A673 (cell line): Measurements from ENCODE around the gene OTOP3. TPM values are rescaled to one million over a fixed set of nuclear protein-coding genes. Genes with fewer than 3 reads are reported as not detected.
"Not testable (repeated sequence)": the region's sequence is repeated elsewhere in the genome, so short reads cannot be mapped to it uniquely, and the experiment has no call there.

ENCODE experiments used
- BruUV-seq: library from RNA; stranded (reverse); fragments of 400-500 nt; replicated peaks from 2 replicates; lab custom pipeline; 2021; lab: Mats Ljungman, UMichigan
- CTCF ChIA-PET: fragments of 300-600 bp; sonication (Branson Sonifier 250); formaldehyde crosslinking; loops from one replicate; lab custom pipeline; 2022; ENCODE audit warnings: antibody characterized with exemption; lab: Charles Lee
- POLR2A ChIA-PET: fragments of 300-600 bp; sonication (Branson Sonifier 250); formaldehyde crosslinking; loops from one replicate; lab custom pipeline; 2022; ENCODE audit warnings: antibody characterized with exemption; ENCODE audit not compliant: low non-redundant PET; lab: Charles Lee
- DNase-seq: peaks from one replicate; pipeline ENCODE4 v3.0.0-alpha.2; 2015; ENCODE audit warnings: low spot score
- H3K27ac ChIP-seq: fragments of 200-600 bp; sonication (generic); 2 replicates; pipeline ENCODE4 v1.5.1; 2016; ENCODE audit warnings: mixed run types, low read depth, mild to moderate bottlenecking, mixed read lengths, antibody characterized with exemption, low read length; ENCODE audit not compliant: poor library complexity, severe bottlenecking
- H3K27me3 ChIP-seq: fragments of 200-600 bp; sonication (generic); replicated peaks from 2 replicates; pipeline ENCODE4 v1.6.1; 2017; ENCODE audit warnings: mixed run types, low read depth, mild to moderate bottlenecking, mixed read lengths, antibody characterized with exemption, low read length; ENCODE audit not compliant: insufficient read depth, poor library complexity
- H3K36me3 ChIP-seq: fragments of 200-600 bp; sonication (generic); 2 replicates; pipeline ENCODE4 v1.6.1; 2016; ENCODE audit warnings: mixed run types, mild to moderate bottlenecking, mixed read lengths, antibody characterized with exemption, low read length; ENCODE audit not compliant: insufficient read depth, poor library complexity, severe bottlenecking
- H3K4me1 ChIP-seq: fragments of 200-600 bp; sonication (generic); 2 replicates; pipeline ENCODE4 v1.6.1; 2017; ENCODE audit warnings: mixed run types, mild to moderate bottlenecking, mixed read lengths, antibody characterized with exemption, low read length; ENCODE audit not compliant: insufficient read depth, poor library complexity, severe bottlenecking
- H3K4me3 ChIP-seq: fragments of 200-600 bp; sonication (generic); 2 replicates; pipeline ENCODE4 v1.5.1; 2016; ENCODE audit warnings: low read depth, mixed run types, mild to moderate bottlenecking, mixed read lengths, low read length; ENCODE audit not compliant: poor library complexity, severe bottlenecking
- H3K9me3 ChIP-seq: fragments of 200-600 bp; sonication (generic); 2 replicates; pipeline ENCODE4 v1.6.1; 2016; ENCODE audit warnings: mixed run types, low read depth, mild to moderate bottlenecking, mixed read lengths, antibody characterized with exemption, low read length; ENCODE audit not compliant: poor library complexity, severe bottlenecking
- EZH2 ChIP-seq: fragments of 200-600 bp; sonication (generic); IDR thresholded peaks from 2 replicates; pipeline ENCODE4 v1.6.1; 2017; ENCODE audit warnings: borderline replicate concordance, low read depth, mild to moderate bottlenecking, mixed read lengths, antibody characterized with exemption, low read length; ENCODE audit not compliant: poor library complexity, severe bottlenecking
- intact Hi-C: fragments of 100-400 bp; cut with micrococcal nuclease; formaldehyde crosslinking; loops from one replicate; pipeline ENCODE4 v1.10.0; 2022; ENCODE audit not compliant: unreplicated experiment
- total RNA-seq: library from RNA; stranded (reverse); gene quantifications from 2 replicates; pipeline ENCODE4 v1.2.3, GENCODE V29; 2021
- TF ChIP-seq, protein P1 (sequence below): fragments of 300-800, 200-600 bp; sonication (generic); conservative IDR thresholded peaks from 2 replicates; pipeline ENCODE4 v1.5.1; 2017; ENCODE audit warnings: low read depth, mild to moderate bottlenecking, antibody characterized with exemption, low read length, moderate library complexity, mixed read lengths

OTOP3 gene
- total RNA-seq, 1 experiment from 2014 or later = not detected

DNA sequence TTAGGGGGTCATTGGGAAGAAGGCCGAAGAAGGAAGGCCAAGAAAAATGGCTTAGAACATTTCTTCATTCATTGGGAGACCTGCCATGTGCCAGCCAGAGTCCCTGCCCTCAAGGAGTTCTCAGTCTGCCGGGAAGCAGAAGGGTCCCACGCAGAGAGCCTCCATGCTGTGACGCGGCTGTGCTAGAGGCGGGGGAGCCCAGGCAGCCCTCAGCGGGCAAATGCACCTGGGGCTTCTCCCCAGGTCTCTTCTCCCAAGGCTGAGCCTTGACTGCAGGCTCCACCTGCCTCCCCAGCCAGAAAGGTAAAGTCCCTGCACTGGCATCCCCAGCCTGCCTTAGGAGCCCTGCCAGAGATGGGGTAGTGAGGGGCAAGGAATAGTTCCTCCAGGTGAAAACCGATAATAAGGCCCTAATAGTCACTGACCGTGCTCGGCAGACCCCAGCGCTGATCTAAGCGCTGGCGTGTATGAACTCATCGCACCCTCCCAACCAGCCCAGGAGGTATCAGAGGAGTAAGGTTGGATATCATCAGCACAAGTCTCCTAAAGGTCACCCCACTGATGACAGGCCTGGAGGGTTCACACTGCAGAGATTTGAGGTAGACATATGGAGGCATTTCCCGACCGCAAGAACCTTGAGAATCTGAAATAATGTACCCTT lies 45.8 kb downstream of the OTOP3 start:
- peak overlapping the region; percentile 21 for H3K27ac ChIP-seq
- BruUV-seq = no TSS peak
- CTCF ChIA-PET = no interaction called here
- intact Hi-C loops = no loop called here
- H3K4me1 ChIP-seq = peaks cover 13% of the 10 kb centered on the region
- POLR2A ChIA-PET = no interaction called here
- H3K36me3 ChIP-seq = no peaks in the 10 kb centered on the region
- TF ChIP-seq, protein P1, sequence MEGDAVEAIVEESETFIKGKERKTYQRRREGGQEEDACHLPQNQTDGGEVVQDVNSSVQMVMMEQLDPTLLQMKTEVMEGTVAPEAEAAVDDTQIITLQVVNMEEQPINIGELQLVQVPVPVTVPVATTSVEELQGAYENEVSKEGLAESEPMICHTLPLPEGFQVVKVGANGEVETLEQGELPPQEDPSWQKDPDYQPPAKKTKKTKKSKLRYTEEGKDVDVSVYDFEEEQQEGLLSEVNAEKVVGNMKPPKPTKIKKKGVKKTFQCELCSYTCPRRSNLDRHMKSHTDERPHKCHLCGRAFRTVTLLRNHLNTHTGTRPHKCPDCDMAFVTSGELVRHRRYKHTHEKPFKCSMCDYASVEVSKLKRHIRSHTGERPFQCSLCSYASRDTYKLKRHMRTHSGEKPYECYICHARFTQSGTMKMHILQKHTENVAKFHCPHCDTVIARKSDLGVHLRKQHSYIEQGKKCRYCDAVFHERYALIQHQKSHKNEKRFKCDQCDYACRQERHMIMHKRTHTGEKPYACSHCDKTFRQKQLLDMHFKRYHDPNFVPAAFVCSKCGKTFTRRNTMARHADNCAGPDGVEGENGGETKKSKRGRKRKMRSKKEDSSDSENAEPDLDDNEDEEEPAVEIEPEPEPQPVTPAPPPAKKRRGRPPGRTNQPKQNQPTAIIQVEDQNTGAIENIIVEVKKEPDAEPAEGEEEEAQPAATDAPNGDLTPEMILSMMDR = no peak
- TF ChIP-seq EZH2 = no peak
- H3K27me3 ChIP-seq = no peaks in the 10 kb centered on the region
- DNase-seq = no peak
- H3K4me3 ChIP-seq = peak overlapping the region; percentile 52
- H3K9me3 ChIP-seq = no peaks in the 10 kb centered on the region

DNA sequence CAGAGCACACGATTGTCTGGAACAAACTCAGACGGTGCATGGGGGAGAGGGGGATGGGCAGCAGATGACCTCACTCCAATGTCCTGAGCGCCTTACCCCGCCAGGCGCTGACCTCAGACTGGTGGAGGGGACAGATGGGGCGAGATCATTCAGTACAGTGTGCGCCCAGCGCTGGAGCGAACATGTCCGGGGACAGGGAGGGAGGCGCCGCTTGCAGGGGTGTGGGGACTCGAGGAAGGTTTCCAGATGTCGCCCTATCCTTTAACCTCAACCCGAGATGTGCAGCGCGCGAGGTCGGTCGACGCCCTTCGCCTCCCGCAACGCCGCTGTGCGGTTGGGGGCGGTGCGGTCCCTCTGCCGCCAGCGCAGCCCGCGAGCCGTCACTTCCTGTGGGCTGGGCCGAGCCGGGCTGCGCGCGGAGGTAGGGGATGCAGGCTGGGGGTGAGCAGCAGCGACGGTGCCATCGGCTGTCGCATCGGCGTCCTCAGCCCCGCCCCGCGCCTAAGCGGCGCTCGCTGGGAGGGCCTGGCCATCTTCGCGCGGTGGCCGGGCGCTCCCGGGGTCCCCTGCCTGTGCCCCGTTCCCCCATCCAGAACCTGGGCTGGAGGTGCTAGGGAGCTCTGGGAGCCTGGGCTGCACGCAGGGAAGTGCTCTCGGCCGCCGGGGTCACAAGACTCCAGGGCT lies 46.4 kb downstream of the OTOP3 start:
- Histone ChIP-seq H3K36me3 (no peaks in the 10 kb centered on the region), H3K9me3 (no peaks in the 10 kb centered on the region), H3K27me3 (no peaks in the 10 kb centered on the region), H3K4me1 (peaks cover 13% of the 10 kb centered on the region), H3K27ac (peak overlapping the region; percentile 21), H3K4me3 (peak overlapping the region; percentile 52)
- intact Hi-C loops = no loop called here
- no peak for TF ChIP-seq EZH2
- TF ChIP-seq, protein P1 = no peak
- CTCF ChIA-PET = no interaction called here
- POLR2A ChIA-PET = no interaction called here
- DNase-seq = peak; percentile 85
- BruUV-seq = no TSS peak

DNA sequence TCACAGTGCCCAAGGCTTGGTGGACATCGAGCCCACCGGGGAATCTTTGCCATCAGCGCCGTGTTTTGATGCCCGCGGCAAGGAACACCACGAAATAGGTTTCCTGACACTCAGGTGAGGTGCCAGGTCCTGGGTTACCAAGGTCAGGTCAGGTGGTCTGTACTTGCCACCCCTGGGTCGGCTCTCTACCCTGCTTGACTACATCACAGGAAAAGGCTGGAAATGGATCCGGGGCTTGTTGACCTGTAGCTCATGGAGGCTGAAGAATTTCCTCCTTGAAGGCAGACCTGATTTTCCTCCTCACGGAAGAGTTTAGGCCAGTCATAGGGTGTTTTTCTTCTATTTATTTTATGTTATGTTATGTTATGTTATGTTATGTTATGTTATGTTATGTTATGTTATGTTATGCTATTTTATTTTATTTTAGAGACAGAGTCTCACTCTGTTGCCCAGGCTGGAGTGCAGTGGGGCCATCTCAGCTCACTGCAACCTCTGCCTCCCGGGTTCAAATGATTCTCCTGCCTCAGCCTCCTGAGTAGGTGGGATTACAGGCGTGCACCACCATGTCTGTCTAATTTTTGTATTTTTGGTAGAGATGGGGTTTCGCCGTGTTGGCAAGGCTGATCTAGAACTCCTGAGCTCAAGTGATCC lies 47.1 kb downstream of the OTOP3 start:
- intact Hi-C loops, H3K36me3 ChIP-seq, H3K9me3 ChIP-seq, H3K27me3 ChIP-seq, BruUV-seq, DNase-seq, CTCF ChIA-PET, POLR2A ChIA-PET: not testable (repeated sequence)
- peak overlapping the region; percentile 21 for H3K27ac ChIP-seq
- H3K4me1 ChIP-seq = peaks cover 13% of the 10 kb centered on the region
- H3K4me3 ChIP-seq = peak overlapping the region; percentile 52
